GM21528 (cell line): Measurements from ENCODE around the gene WWOX.

Experiments used
- ATAC-seq: cut with Tn5 transposase; IDR thresholded peaks from one replicate; pipeline ENCODE4 v1.9.1; 2021; ENCODE audit warnings: mild to moderate bottlenecking, moderate library complexity; ENCODE audit not compliant: unreplicated experiment, low FRiP score

The WWOX gene

GRCh38 chr16:78837706-78838105, 738.3 kb downstream of the WWOX start:
- ATAC-seq = no peak

DNA sequence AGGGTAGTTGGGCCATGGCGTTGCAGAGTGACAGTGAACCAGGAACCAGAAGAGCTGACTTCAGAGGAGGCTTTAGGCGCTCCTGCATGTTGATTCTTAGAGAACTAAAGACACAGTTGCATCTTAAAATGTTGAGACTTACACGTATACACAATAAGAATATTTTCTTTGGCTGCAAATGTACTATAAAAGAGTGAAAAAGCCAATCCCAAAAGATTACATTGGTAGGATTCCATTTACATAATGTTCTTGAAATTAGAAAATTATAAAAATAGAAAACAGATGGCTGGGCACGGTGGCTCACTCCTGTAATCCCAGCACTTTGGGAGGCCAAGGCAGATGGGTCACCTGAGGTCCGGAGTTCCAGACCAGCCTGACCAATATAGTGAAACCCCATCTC, 738.8 kb downstream of the WWOX start:
- ATAC-seq = no peak

DNA sequence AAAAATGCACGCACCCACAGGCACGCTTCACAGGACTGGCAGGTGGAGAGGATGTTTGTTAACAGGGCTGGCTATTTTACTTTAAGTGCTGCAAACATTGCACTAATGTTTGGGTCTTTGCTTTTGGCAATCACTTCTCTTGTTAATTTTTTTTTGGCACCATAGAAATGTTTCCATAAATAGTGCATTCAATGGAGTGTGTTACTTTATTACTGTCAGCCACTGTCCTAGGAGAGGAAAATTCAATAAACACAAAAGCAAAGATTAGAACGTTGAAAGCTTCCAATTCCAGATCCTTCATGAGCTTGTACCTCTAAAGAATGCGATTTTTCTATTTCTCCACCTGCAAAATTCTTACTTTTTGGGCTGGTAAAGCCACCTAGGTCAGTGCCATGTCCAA, 743.5 kb downstream of the WWOX start:
- ATAC-seq = no peak

GRCh38 chr16:78843978-78844377, 744.5 kb downstream of the WWOX start:
- ATAC-seq = no peak

GRCh38 chr16:78844682-78845081, 745.2 kb downstream of the WWOX start:
- ATAC-seq = no peak

- no peak for ATAC-seq
These were observed 751.8 kb downstream of the WWOX start for GRCh38 chr16:78851266-78851665.

- no peak for ATAC-seq
These were observed 752.7 kb downstream of the WWOX start for GRCh38 chr16:78852081-78852635.

GRCh38 chr16:78862022-78862421, 762.6 kb downstream of the WWOX start:
- no peak for ATAC-seq

GRCh38 chr16:78866521-78866920, 767.1 kb downstream of the WWOX start:
- ATAC-seq = no peak

DNA sequence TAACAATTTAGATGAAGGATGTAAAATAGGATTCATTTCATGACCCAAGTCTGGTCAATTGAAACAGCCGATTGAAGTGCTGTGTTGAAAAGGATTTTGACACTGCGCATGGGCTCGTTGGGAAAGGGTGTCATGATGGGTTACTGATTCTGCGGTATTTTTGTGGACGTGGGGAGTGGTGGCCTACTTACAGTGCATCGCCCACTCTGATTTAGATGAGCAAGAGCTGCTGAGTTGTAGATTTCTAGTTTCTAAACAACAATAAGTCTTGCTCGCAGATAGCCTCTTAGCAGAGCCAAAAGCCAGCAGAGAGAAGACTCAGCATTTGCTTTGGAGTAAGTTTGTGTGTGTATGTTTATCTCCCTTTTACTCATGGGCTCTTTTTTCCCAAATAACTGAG, 770.0 kb downstream of the WWOX start:
- no peak for ATAC-seq

DNA sequence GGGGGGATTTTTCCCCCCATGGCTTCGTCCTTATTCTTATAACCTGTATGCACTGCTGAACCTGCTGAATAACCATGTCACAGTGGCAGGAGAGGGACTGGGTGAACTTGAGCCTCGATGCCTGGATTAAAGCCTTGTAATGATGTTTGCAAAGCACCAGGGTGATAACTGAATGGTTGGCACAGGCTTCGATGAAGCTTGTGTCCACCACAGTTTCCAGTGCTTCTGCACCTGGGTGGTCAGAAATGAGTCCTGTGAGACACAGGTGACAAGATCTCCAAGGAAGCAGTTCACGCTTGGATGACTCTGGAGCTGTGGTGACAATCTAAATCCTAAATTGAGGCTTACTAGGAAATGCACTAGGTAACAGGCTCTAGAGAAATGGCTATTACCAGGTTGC, 771.8 kb downstream of the WWOX start:
- no peak for ATAC-seq

DNA sequence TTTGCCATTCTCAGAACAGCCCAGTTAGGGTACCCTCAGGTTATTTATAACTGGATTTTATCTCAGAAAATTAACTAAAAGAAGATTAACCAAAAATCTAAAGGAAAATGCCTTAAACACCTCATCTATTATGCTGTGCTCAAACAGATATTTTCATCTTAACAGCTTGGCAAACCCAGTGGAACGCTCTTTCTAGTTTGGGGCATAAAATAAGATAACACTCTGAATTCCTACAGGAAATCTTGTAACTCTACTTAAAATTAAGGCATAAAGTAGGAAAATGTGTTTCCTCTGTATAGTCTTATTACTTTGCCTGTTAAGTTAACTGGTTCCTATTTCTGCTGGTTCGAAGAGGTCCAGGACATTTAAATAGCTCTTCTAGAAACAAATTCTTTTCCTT, 777.2 kb downstream of the WWOX start:
- no peak for ATAC-seq

GRCh38 chr16:78877114-78877655, 777.7 kb downstream of the WWOX start:
- no peak for ATAC-seq

DNA sequence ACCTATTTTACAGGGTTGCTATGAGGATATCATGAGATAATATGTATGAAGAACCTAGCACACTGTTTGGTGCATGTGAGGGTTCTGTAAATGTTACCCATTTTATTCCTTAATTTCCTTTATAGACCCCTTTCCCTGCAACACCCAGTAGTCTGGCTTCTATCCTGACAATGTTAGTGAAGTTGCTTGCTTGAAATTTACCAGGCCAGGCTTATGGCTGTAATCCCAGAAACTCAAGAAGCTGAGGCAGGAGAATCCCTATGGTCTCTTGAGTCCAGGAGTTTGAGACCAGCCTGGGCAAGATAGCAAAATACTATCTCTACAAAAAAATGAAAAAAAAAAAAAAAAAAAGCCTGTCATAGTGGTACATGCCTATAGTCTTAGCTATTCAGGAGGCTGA, 779.1 kb downstream of the WWOX start:
- ATAC-seq = no peak

DNA sequence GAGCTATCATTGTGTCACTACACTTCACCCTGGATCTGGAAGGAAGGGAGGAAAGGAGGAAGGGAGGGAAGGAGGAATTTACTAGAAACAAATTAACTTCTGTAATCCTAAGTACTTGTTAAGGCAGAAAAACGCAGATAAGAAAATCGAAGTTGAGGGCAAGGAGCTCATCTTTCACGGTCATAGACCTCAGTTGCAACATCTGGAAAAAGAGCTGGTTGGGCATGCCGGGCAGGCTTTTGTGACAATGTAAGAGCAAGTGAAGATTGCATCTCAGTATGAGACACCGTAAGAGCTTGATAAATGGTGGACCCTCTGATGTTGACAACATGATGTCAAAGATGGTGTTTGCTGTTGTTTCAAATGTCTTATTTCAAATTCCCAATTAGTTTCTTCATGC, 779.6 kb downstream of the WWOX start:
- ATAC-seq = no peak

GRCh38 chr16:78882150-78882549, 782.7 kb downstream of the WWOX start:
- ATAC-seq = no peak

DNA sequence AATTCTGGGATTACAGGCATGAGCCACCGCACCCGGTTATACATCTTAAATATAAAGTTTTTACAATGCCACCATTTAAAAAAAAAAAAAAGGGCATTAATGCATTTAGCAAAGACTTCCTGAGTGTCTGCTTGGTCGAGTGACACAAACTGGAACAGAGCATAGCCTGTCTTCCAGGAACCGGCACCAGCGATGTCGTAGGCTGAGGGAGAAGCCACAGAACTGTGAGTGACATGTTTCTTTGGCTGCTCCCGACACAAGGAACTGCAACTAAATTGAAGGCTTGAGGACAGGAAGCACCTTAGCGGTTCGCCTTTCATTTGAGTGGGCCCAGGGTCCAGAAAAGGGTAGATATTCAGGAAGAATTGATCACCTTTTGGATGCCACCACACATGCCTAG, 783.3 kb downstream of the WWOX start:
- ATAC-seq = no peak

GRCh38 chr16:78884204-78884603, 784.8 kb downstream of the WWOX start:
- ATAC-seq = no peak

GRCh38 chr16:78889346-78889745, 789.9 kb downstream of the WWOX start:
- no peak for ATAC-seq

DNA sequence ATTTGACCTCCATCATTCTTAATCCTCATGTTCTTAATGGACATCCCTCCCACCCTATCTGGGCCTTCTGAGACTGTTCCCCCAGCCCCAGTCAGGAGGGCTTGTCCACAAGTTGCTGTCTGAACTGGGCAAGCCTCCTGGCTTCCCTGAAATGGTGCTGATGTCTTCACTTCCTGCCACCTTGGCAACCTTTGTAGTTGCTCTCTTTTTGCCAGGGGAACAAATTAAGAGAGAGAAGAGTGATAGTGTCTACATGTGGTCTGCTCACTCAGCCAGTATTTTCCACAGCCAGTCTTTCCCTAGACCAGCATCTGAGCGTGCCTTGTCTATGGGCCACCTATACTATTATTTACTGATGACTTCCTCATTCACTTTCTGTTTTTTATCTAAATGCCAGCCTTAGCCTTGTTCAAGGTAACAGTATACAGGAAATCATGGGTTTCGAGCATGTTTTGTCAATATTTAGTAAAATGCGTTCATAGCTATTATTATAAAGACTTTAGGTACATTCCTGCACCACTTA, 791.0 kb downstream of the WWOX start:
- ATAC-seq = no peak

DNA sequence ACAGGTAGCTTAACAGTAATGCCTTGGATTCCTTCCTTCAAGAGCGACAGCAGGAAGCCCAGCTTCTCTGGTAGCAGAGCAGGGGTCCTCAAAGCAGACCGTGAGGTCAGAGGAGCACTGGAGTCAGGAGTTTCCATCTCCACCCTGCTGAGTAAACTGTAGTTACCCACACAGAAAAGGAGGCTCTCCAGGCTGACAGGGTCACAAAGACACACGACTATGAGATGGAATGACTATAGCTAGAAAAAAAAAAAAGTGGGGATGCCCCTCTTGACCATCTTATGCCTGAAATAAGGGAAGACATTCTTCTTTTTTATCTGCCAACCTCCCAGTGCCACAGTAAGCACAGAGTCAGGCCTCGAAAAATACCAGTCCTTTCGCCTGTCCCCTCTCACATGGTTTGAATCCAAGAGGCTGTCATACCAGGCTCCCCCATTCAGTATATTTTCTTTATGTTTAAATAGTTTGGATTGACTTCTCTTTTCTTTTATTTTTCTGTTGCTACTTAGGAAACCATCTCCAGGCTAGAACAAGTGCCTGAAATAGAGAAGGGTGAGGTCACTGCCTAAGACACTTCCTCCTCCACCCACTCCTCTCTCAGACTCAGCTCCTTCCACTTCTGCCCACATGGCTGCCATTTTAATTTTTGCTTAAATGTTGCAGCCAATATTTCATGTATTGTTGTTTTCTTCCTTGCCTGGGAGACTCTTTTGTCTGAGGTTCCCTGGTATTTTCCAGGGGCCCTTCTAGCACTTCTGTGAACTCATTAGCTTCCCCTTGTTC, 793.7 kb downstream of the WWOX start:
- no peak for ATAC-seq

DNA sequence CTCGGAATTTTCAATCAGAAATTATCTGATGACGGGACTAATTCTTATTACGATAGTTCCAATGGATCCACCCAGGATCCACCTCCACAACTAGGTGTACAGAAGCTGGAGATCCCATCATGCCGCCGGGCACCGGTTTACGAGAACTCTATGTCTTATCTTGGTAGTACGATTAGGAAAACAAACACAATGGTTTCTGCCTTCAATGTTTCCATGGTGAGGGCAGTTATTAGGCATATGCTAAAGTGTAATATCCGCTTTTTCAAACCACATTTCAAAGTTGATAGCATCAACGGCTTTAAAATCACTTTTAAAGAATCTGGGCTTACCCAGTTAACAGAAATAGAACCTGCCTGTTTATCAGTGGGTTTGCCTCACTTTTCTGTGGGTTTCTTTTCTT, 795.4 kb downstream of the WWOX start:
- no peak for ATAC-seq
